ENCODE results near the gene NFIB.

- TF ChIP-seq EP300 (IDR thresholded peaks at IDR 0.05), result no peak
- no peak for TF ChIP-seq CTCF (IDR thresholded peaks at IDR 0.05)
These were observed 40.2 kb downstream of the NFIB start for GRCh38 chr9:14273696-14274121.

Data from gastroesophageal sphincter (tissue), 3 donors.